Right ventricle myocardium superior (tissue), 1 donor: ENCODE measurements around the gene ADGRV1. TPM values are rescaled to one million over a fixed set of nuclear protein-coding genes. Genes with fewer than 3 reads are reported as not detected.

Source experiments
- ATAC-seq: fragments of 200-7000 bp; cut with Tn5 transposase; one replicate; pipeline ENCODE4 v1.9.1; 2020; ENCODE audit warnings: mild to moderate bottlenecking; ENCODE audit not compliant: poor library complexity
- DNase-seq: peaks from one replicate; pipeline ENCODE4 v3.0.0-alpha.2; 2020
- intact Hi-C: fragments of 100-400 bp; cut with DNase I; formaldehyde crosslinking; loops from one replicate; pipeline ENCODE4 v1.11.2; 2022
- total RNA-seq: library from RNA; stranded (reverse); fragmentation: NEBNext Ultra II Directional; extraction: Animal tissue kit (Norgen Biotek cat#: 25700); gene quantifications from one replicate; pipeline ENCODE4 v1.2.1, GENCODE V29; 2021
- donor health status: DM: no; HTN: yes; CAD: no; lungs with severe emphysema.

The ADGRV1 gene
- total RNA-seq, 1 donor from 2014 or later = not detected

- no peak for DNase-seq
- ATAC-seq = no peak
- intact Hi-C loops = no loop called here
Measured at GRCh38 chr5:91137647-91138046, 579.0 kb downstream of the ADGRV1 start.

GRCh38 chr5:91139572-91140200 is 581.1 kb downstream of the ADGRV1 start:
- DNase-seq = no peak
- peak; percentile 65 for ATAC-seq
- intact Hi-C loops = no loop called here

- intact Hi-C loops = no loop called here
- ATAC-seq (no peak), DNase-seq (no peak)
Measured at GRCh38 chr5:91140657-91141056, 582.1 kb downstream of the ADGRV1 start.

- no peak for DNase-seq
- intact Hi-C loops = no loop called here
- ATAC-seq = no peak
Measured at GRCh38 chr5:91141642-91142041, 583.0 kb downstream of the ADGRV1 start.

- intact Hi-C loops = no loop called here
- ATAC-seq (no peak), DNase-seq (no peak)
Measured at GRCh38 chr5:91142386-91142785, 583.8 kb downstream of the ADGRV1 start.

- ATAC-seq (no peak), DNase-seq (no peak)
Measured at GRCh38 chr5:91142819-91143218, 584.2 kb downstream of the ADGRV1 start.

GRCh38 chr5:91143840-91144239 is 585.2 kb downstream of the ADGRV1 start:
- ATAC-seq = no peak
- intact Hi-C loops = no loop called here
- DNase-seq = no peak

More at GRCh38 chr5:91142819-91143218, 584.2 kb downstream of the ADGRV1 start:
- intact Hi-C loops = no loop called here

GRCh38 chr5:91144491-91145332 is 586.1 kb downstream of the ADGRV1 start:
- no peak for ATAC-seq
- intact Hi-C loops = no loop called here

GRCh38 chr5:91145333-91145620 is 586.7 kb downstream of the ADGRV1 start:
- no peak for DNase-seq
- intact Hi-C loops = no loop called here
- ATAC-seq = peak; percentile 40

More at GRCh38 chr5:91144491-91145332, 586.1 kb downstream of the ADGRV1 start:
- no peak for DNase-seq

- intact Hi-C loops = no loop called here
- ATAC-seq = peak; percentile 34
- no peak for DNase-seq
Measured at GRCh38 chr5:91146230-91146629, 587.6 kb downstream of the ADGRV1 start.

- ATAC-seq (no peak), DNase-seq (peak; percentile 63)
- intact Hi-C loops = no loop called here
Measured at GRCh38 chr5:91146905-91147600, 588.5 kb downstream of the ADGRV1 start.

- intact Hi-C loops = no loop called here
- DNase-seq (no peak), ATAC-seq (no peak)
Measured at GRCh38 chr5:91150234-91150633, 591.6 kb downstream of the ADGRV1 start.

- ATAC-seq (no peak), DNase-seq (no peak)
- intact Hi-C loops = no loop called here
Measured at GRCh38 chr5:91150636-91151035, 592.0 kb downstream of the ADGRV1 start.

- peak; percentile 98 for ATAC-seq
- intact Hi-C loops = no loop called here
- DNase-seq = peak; percentile 76
Measured at GRCh38 chr5:91151947-91152346, 593.4 kb downstream of the ADGRV1 start.

- DNase-seq (no peak), ATAC-seq (no peak)
- intact Hi-C loops = no loop called here
Measured at GRCh38 chr5:91154338-91154737, 595.7 kb downstream of the ADGRV1 start.

- intact Hi-C loops = no loop called here
- ATAC-seq = no peak
- no peak for DNase-seq
Measured at GRCh38 chr5:91155274-91155673, 596.7 kb downstream of the ADGRV1 start.

- intact Hi-C loops = no loop called here
- DNase-seq (no peak), ATAC-seq (no peak)
Measured at GRCh38 chr5:91156242-91156641, 597.6 kb downstream of the ADGRV1 start.

GRCh38 chr5:91158011-91158410 is 599.4 kb downstream of the ADGRV1 start:
- intact Hi-C loops = no loop called here
- ATAC-seq (no peak), DNase-seq (no peak)

GRCh38 chr5:91159647-91160046 is 601.0 kb downstream of the ADGRV1 start:
- intact Hi-C loops = no loop called here
- DNase-seq = no peak
- ATAC-seq = no peak
